GM21360 (cell line): Measurements from ENCODE around the gene SIVA1.
A peak's percentile ranks its signal among the peaks of the same experiment; 100 is the strongest.

Source experiments
- ATAC-seq: cut with Tn5 transposase; IDR thresholded peaks from one replicate; pipeline ENCODE4 v1.9.1; 2021; ENCODE audit warnings: mild to moderate bottlenecking, moderate library complexity; ENCODE audit not compliant: unreplicated experiment

The SIVA1 gene

DNA sequence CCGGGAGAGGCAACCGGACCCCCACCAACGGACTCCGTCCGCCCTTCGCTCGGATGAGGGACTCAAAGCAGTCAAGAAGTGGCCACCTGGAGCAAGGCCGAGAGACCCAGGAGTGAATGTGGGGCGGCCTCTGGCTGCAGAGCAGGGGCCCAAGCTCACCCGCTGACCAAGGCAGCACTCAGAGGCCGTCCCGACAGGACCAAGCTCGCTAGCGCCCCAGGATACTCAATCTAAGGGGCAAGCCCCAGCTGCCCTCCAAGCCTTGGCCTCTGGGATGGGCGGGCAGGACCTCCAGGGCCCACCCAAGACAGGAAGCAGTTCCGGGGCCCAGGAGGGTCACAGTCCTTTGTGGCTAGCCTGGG lies 41.7 kb downstream of the SIVA1 start:
- ATAC-seq: no peak

DNA sequence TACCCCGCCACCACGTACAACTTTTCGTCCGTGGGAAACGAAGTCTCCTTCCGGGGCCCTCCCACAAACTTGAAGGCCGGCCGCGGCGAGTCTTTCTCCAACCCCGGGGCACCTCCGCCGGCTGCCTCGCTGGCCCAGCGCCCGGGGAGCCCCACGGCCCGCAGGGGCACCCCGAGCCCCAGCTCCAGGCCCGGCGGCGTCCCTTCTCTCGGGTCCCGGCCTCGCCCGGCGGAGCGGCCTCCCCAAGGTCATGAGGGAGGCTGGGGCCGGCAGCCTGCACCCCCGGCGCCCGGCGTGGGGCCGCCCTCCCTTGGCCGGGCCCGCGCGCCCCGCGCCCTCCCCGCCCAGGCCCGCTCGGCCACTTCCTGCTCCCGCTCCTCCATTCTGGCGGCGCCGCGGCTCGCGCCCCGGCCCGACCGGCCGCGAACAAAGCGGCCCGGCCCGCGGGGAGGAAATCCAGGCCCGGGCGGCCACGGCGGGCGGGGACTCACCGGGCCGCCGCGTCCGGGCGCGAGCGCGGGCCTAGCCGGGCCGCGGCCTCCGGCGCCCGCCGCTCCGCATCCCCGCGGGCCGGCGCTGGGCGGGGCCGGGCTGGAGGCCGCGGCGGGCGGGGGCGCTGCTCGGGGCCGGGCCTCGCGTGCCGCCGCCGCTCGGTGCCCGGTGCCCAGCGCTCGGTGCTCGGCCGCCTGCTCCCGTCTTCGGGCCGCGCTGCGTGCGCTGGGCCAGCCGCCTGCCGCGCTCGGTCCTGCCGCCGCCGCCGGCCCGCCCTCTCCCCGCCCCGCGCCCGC lies 42.2 kb downstream of the SIVA1 start, which contains the start of gene AKT1:
Gene AKT1 (minus strand): TSS at position 756 of the 788 bp plus-strand sequence. CDS start 3,105 bp downstream, outside the sequence.
- no peak for ATAC-seq

DNA sequence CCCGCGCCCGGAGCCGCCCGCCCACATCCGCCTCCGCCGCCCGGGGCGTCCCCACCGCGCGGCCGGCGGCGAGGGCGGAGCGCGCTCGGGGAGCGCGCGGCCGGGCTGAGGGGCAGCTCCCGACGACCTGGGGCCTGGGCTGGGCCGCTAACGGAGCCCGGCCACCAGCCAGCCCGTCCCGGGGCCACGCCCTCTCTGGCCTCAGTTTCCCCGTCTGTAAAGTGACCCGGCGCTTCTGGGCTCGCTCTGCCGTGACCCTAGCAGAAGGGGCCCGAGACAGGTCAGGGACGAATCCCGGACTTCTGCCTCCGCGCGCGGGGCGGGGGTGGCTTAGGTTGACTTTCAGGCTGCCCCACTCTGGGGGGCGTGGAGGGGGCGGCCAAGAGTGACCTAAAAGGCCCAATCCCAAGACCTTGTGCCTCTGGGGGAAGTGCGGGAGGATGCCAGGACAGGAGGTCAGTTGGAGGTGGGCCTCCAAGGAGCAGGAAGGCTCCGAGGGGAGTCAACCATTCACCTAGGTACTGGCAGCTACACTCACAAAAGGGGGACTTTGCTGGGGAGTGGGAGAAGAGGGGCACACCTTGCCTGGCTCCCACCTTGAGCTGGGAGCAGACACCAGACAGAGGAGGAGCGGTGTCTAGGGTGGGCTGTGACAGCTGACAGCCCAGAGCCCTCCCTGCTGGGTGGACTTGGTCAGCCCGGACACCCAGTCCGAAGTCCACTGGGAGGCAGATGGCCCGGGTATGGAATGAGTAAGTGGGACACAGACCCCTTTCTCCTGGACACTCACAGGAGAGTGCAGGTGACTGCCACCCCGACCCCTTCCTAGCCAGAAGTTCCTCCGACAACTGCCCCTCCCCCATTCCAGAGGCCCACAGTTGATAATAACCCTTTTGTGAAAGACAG lies 43.1 kb downstream of the SIVA1 start:
- no peak for ATAC-seq

DNA sequence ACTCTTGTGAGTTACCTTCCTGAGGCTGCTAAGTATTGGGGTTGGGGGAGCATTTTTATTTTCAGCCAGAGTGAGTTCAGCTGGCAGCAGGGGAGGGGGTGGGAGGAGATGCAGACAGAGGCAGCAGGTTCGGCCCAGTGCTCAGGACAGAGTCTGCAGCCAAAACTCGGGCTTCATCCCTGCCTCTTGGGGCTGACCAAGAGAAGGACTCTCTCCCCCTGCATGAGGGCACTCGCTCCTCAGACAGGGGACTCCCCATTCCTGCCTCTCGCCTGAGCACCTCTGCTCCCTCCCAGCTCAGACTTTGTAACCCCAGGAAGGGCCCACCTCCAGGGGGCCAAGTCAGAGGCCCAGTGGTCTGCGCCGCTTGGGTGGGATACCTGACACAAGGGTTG lies 43.7 kb downstream of the SIVA1 start:
- no peak for ATAC-seq

DNA sequence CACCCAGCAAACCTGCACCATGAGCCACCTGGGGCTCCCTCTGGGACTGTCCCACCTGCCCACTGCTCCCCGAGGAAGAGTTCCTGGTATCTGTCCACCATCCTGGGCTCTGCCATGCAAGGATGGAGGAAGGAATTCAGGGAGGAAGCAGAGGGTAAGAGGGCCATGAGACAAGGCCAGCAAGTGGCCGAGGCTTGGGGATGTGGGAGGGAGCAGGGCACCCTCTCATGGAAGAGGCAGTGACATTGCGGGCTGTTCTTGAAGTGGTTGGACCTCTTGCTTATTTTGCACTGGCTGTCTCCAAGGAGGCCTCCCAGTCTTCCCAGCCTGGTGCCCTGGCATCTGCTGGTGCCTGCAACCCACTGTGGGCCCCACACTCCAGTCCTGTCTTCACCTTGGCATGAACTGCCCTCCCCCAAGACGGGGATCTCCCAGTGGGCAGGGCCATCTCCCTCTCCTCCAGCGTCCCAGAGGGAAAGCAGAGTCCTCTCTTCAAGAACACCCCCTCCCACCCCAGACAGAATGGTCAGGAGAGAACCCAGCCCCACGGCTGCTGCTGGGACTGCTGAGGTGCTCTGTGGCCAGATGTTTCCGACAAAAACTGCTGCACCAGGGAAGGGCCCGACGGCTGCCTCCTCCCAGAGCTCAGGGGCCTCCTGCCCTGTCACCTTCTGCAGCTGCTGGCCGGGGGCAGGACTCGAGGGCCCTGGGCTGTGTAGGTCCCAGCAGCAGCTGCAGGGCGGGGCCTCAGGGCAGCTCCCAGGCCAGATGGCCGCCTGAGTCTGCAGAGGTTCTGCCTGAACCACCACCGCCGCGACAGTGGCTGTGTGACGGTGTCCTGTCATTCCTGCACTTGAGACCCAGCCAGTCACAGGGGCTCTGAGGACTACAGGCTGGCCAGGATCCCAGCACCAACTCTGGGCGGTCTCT lies 44.4 kb downstream of the SIVA1 start:
- no peak for ATAC-seq

DNA sequence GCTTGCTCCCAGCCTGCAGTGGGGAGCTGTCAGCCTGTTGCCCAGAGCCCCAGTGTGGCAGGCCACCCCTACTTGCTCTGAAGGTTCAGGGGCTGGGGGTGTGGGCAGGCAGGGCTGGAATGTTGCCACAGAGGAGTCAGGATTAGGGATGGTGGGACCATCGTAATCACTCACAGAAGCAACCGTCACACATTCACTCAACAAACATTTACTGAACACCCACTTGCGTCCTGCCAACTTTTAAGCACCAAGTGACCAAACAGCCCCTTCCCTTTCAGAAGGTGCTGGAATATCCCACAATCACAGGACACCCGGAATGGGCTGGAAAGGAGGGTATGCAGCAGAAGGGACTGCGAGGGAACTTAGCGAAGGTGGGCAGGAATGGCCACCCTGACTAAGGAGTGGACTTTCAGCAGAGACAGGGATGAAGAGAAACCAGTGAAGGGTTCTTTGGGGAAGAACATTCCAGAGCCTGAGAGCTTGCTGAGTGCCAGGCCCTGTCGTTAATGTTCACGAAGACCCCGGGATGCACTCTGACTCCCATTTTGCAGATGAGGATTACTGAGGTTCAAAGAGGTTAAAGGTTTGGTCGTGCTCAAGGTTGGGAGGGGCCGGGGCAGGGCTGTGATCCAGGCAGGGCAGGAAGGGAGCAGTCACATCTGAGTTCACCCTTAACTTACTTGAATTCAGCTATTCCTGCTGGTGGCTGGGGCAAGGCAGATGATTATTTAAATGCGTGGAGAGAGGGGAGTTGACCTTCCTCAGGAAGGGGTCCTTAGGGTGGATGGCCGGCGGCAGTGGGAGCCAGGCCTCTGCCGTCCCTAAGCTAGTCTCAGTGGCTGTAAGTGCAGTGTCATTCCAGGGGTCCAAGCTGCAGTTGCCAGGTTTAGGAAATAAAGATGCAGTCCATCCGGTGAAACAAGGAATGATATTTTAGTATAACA lies 45.6 kb downstream of the SIVA1 start:
- ATAC-seq: no peak

DNA sequence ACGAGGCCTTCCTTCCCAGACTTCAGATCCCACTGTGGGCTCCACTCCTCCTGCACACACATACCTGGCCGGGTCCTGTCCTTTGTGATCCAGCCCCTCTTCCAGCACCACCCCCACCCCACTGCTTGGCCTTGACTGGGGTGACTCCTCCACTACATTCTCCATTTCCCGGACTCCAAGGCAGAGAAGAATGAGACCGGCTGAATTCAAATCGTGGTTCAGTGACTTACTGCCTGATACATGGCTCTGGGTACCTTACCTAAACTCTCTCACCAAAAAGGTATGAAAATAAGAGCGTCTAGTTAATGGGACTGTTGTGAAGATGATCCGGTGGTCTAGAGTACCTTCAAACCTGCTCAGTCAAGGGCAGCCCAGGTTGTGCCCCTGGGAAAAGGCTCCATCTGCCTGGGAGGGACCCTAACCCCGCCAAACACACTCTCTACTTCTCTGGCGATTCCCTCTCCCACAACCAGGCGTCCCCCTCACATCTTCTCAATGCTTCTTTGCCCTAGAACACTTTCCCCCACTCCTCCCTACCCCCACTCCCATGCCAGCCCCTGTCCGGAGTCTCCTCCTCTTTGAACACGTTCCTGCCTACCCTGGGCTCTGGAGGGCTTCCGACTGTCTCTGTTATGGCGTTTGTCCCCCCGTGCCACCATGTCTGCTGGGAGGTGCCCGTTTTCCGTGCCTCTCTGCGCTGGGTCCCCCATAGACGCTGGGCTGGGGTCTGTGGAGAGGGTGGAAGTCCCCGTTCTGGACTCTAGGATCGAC lies 46.5 kb downstream of the SIVA1 start:
- ATAC-seq: no peak

DNA sequence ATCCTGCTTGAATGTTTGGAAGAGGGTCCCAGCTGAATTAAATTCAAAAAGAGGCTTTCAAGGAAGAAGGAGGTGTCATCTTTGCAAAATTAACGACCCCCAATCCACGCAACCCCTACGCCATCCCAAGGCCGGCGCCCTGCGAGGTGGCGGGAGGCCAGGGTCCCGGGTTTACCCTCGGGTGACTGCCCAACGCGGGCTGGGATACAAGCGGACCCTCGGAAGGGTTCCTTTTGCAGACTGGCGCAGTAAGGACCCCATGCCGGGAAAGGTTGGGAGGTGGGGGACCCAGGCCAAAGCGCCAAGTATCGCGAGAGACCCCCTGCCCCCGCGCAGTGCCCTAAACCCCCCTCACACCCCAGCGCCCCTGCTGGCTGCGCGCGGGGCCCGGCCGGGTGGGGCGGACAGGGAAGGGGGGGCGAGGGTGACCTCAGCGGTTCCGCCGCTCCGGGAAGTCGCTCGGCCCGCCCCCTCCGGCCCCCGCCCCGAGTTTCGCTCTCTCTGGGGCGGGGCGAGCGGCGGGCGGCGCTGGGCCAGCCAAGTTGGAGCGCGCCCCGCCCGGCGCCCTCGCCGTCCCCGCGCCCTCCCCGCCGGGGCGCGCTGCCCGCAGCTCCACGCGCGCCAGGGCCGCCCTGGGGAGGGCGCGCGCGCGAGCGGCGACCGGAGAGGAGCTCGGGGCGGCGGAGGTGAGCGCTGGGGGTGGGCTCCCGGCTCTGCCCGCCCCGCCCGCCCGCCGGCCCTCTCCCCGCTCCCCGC lies 47.2 kb downstream of the SIVA1 start:
- peak; percentile 43 for ATAC-seq

DNA sequence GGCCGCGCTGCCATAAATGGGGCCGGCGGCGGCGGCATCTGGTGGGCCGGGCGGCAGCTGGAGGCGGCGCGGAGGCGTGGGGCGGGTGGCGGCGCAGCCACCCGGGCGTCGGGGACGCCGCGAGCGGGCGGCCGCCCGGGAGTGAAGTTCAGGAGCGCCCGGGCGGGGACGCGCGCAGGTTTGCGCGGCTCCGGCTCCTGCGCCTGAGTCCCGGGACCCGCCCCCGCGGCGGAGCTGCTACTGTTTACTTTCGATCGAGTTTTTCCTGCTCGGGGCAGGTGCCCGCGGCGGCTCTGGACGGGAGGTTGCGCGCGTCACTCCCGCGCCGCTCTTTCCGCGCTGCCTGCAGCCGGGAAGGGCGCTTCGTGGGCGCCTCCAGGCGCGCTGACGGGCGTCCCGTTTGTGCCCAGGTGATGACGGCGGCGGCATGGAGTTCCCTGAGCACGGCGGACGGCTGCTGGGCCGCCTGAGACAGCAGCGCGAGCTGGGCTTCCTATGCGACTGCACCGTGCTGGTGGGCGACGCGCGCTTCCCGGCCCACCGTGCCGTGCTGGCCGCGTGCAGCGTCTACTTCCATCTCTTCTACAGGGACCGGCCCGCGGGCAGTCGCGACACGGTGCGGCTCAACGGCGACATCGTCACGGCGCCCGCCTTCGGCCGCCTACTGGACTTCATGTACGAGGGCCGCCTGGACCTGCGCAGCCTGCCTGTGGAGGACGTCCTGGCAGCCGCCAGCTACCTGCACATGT lies 48.0 kb downstream of the SIVA1 start, which contains the start of gene ZBTB42:
Gene ZBTB42 (plus strand): TSS at position 331 of the 749 bp plus-strand sequence. CDS start 97 bp downstream, at position 428.
- ATAC-seq: peak; percentile 33

DNA sequence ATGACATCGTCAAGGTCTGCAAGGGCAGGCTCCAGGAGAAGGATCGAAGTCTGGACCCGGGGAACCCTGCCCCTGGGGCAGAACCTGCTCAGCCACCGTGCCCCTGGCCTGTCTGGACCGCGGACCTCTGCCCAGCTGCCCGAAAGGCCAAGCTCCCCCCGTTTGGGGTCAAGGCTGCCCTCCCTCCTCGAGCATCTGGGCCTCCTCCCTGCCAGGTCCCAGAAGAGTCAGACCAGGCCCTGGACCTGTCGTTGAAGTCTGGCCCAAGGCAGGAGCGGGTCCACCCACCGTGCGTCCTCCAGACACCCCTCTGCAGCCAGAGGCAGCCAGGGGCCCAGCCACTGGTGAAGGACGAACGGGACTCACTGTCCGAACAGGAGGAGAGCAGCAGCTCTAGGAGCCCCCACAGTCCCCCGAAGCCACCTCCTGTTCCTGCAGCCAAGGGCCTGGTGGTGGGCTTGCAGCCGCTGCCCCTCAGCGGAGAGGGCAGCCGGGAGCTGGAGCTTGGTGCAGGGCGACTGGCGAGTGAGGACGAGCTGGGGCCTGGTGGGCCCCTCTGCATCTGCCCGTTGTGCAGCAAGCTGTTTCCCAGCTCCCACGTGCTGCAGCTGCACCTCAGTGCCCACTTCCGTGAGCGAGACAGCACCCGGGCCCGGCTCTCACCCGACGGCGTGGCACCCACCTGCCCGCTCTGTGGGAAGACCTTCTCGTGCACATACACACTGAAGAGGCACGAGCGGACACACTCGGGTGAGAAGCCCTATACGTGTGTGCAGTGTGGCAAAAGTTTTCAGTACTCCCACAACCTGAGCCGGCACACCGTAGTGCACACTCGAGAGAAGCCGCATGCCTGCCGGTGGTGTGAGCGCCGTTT lies 48.8 kb downstream of the SIVA1 start:
- no peak for ATAC-seq

DNA sequence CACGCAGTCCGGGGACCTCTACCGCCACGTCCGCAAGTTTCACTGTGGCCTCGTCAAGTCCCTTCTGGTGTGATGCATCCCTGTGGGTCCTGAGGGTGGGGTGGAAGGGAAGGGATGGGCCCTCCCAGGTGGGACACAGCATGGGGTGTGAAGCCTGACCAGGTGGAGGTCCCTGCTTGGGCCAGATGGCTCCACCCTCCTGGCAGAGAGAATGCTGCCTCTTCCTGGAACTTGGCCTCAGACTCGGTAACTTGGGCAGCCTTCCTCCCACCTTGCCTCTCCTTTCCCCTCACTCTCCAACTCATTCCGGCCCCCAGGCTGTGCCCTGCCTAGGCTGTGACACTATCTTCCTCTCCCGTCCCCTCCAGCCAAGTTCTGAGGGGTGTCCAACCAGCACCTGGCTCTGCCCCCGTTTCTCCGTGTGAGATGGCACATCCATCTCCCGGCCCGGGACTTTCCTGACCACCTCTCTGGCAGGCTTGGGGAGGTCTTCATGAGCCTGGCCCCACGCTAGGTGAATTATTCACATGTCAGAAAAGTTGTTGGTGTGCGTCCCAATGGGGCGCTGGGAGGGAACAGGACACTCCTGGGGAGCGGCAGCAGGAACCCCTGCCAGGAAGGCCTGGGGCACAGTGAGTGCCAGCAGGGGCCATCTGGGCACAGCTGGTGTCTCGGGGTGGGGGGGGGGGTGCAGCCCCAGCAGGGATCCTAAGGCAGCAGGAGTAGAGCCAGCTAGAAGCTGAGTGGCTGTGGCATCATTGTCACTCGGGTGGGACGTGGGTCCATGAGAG lies 49.6 kb downstream of the SIVA1 start:
- no peak for ATAC-seq

DNA sequence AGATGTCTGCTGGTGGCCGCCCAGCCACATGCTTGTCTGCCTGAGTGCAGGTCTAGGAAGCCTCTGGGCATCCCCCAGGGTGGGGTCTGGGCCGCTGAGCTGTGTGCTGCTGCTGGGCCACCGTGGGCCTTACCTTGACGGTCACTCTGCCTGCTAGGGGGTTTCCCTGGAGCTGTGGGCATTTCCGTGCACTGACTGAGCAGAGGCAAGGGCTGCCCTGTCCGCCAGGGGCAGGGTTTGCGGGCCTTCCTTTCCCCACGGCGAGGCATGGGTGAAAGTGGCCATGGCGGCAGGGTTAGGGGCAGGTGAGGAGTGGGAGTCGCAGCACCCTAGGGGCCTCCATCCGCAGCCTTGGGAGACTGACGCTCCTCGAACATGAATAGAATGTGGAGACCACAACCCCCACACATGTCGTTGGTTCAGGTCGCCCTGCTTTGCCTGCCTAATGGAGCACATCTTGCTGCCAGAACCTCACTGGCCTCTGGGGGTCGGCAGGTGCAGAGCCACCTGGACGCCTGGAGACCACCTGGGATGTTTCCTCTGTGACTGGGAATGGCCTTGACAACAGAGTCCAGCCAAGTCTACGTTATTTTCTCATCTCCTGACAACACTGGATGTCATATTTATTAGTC lies 50.4 kb downstream of the SIVA1 start:
- ATAC-seq: no peak

DNA sequence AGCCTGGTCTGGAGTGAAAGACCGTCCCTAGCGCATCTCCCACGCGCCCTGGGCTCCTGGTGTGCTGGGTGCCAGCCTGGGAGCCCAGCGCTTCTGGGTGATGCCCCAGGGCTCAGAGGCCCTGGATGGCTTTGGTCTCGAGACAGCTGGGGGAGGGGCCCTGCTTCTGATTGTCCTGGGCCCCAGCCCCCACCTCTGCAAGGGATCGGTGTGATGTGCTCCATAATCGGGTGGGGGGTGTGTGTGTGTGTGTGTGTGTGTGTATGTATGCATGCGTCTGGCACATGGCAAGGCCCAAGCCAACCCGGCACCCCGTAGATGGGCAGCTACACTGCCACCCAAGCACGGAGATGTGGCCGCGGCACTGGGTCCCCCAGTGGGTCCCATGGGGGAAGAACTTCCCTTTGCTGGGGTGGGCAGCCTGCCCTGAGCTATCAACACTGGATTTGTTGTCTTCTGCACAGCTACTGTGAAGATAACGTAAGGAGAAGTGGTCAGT lies 51.0 kb downstream of the SIVA1 start:
- ATAC-seq: no peak

DNA sequence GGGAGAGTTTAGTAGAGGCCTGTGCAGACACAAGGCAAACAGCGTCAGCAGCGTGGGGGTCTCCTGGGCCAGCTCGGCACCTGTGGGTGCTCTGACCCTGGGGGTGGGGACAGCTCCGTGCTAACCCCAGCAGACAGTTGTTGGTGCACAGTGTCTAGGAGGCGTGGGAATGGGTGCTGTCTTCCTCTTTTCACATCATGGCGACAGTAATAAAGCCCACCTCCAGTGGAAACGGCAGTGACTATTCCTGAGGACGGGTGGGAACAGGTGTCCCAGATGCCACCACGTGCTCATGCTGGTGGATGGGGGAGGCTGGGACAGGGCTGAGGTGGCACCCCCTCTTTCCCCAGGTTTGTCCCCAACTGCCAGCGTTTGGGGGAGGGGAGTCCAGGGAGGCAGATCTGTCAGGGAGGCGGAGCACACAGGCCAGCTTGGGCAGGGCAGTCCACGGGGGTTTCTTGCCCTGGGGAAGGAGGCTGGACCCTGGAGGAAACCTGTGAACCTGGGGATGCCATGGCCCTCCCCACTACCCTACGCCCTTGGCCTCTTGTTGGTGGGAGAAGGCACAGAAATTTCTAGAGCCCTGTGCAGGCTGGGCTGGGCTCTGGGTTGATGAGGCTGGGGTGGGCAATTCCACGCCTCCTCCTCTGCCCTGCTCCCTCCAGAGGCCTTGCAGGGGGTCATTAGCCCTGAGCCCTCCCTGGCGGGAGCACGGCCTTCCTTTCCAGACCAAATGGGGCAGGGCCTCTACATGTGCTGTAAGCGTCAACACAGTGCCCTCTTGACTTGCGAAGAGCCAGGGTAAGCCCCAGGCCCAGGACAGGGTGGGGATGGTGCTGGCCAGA lies 51.8 kb downstream of the SIVA1 start:
- ATAC-seq: no peak
